SK-N-SH (cell line): Measurements from ENCODE around the gene NCKAP5L. TPM values are rescaled to one million over a fixed set of nuclear protein-coding genes. Genes with fewer than 3 reads are reported as not detected.
A peak's percentile ranks its signal among the peaks of the same experiment; 100 is the strongest.

ENCODE experiments used
- CTCF ChIA-PET: fragments of 300-600, 350-600 bp; formaldehyde crosslinking; extraction: SDS; loops from one replicate; lab custom pipeline; 2021; lab: Yijun Ruan, JAX
- POLR2A ChIA-PET: fragments of 350-600 bp; sonication (Branson Sonifier 250); formaldehyde crosslinking; extraction: SDS; loops from one replicate; lab custom pipeline; 2020; ENCODE audit warnings: antibody characterized with exemption, inconsistent platforms; lab: Yijun Ruan, JAX
- DNase-seq: peaks from one replicate; pipeline ENCODE4 v3.0.0; 2012
- H2AFZ ChIP-seq: fragments of 200-600 bp; sonication (generic); 2 replicates; pipeline ENCODE4 v1.8.1; 2016; ENCODE audit warnings: antibody characterized with exemption, mild to moderate bottlenecking, low read depth
- H3F3A ChIP-seq: fragments of 200-600 bp; sonication (generic); replicated peaks from 2 replicates; pipeline ENCODE3; 2016; ENCODE audit warnings: antibody characterized with exemption, mild to moderate bottlenecking; ENCODE audit not compliant: insufficient read depth
- H3K27ac ChIP-seq, 2 experiments: fragments of 200-500 bp in 1 of 2; fragments of 200-600 bp in 1 of 2; sonication (Bioruptor generic) in 1 of 2; sonication (generic), shearing (Covaris generic) in 1 of 2; 2 replicates each; pipeline versions ENCODE4 v1.5.1 to v1.6.1; 2014 to 2016; ENCODE audit warnings: low read depth in 2 of 2, inconsistent platforms in 1 of 2, low read length in 1 of 2, mild to moderate bottlenecking in 1 of 2, mixed read lengths in 1 of 2
- H3K27me3 ChIP-seq: fragments of 200-600 bp; sonication (generic), shearing (Covaris generic); 2 replicates; pipeline ENCODE4 v1.6.1; 2016; ENCODE audit warnings: mixed run types; ENCODE audit not compliant: insufficient read depth
- H3K36me3 ChIP-seq, 2 experiments: fragments of 200-500 bp in 1 of 2; fragments of 200-600 bp in 1 of 2; sonication (Bioruptor generic) in 1 of 2; sonication (generic) in 1 of 2; replicated peaks in 1 of 2; 2 replicates each; pipeline versions ENCODE3 to v1.5.1; 2014 to 2016; ENCODE audit warnings: low read length in 1 of 2, mild to moderate bottlenecking in 1 of 2; ENCODE audit not compliant: insufficient read depth in 2 of 2, control insufficient read depth in 1 of 2
- H3K4me1 ChIP-seq, 2 experiments: fragments of 200-500 bp in 1 of 2; fragments of 200-600 bp in 1 of 2; sonication (Bioruptor generic) in 1 of 2; sonication (generic), shearing (Covaris generic) in 1 of 2; 2 replicates each; pipeline versions ENCODE4 v1.5.1 to v1.6.1; 2014 to 2016; ENCODE audit warnings: low read depth in 1 of 2, low read length in 1 of 2, mixed run types in 1 of 2; ENCODE audit not compliant: insufficient read depth in 2 of 2, control insufficient read depth in 1 of 2
- H3K4me2 ChIP-seq: fragments of 200-600 bp; sonication (generic), shearing (Covaris generic); 2 replicates; pipeline ENCODE4 v1.6.1; 2017; ENCODE audit warnings: mixed run types
- H3K4me3 ChIP-seq, 2 experiments: fragments of 200-500 bp in 1 of 2; fragments of 200-600 bp in 1 of 2; sonication (Bioruptor generic) in 1 of 2; sonication (generic), shearing (Covaris generic) in 1 of 2; 2 replicates each; pipeline versions ENCODE4 v1.5.1 to v1.8.1; 2014 to 2016; ENCODE audit warnings: low read depth in 2 of 2, inconsistent platforms in 1 of 2, low read length in 1 of 2, mild to moderate bottlenecking in 1 of 2, mixed read lengths in 1 of 2, moderate library complexity in 1 of 2
- H3K79me2 ChIP-seq: fragments of 200-600 bp; sonication (generic); 2 replicates; pipeline ENCODE4 v1.8.1; 2017; ENCODE audit warnings: mild to moderate bottlenecking; ENCODE audit not compliant: insufficient read depth
- H3K9ac ChIP-seq: fragments of 200-600 bp; sonication (generic); 2 replicates; pipeline ENCODE4 v1.6.1; 2017; ENCODE audit warnings: mixed run types
- H3K9me2 ChIP-seq: fragments of 200-600 bp; sonication (generic); 2 replicates; pipeline ENCODE4 v1.6.1; 2017; ENCODE audit warnings: mixed run types
- H3K9me3 ChIP-seq: fragments of 200-600 bp; sonication (generic); 2 replicates; pipeline ENCODE4 v1.6.1; 2017; ENCODE audit warnings: mixed run types, mild to moderate bottlenecking, moderate library complexity
- H4K20me1 ChIP-seq: fragments of 200-600 bp; sonication (generic); 2 replicates; pipeline ENCODE4 v1.6.1; 2017; ENCODE audit warnings: mild to moderate bottlenecking, mixed run types; ENCODE audit not compliant: insufficient read depth
- CHD2 ChIP-seq: fragments of 150-350 bp; IDR thresholded peaks from 2 replicates; pipeline ENCODE4 v1.6.1; 2018; ENCODE audit warnings: low read length; ENCODE audit not compliant: partially characterized antibody
- CTCF ChIP-seq: fragments of 200-600 bp; sonication (generic); IDR thresholded peaks from 2 replicates; pipeline ENCODE4 v1.6.1; 2017; ENCODE audit warnings: antibody characterized with exemption, mild to moderate bottlenecking, moderate library complexity
- ELF1 ChIP-seq: IDR thresholded peaks from 2 replicates; pipeline ENCODE4 v1.4.0; 2012
- EP300 ChIP-seq, 2 experiments: IDR thresholded peaks; 2 replicates each; pipeline versions ENCODE4 v1.4.0 to v1.6.1; 2012; ENCODE audit warnings: borderline replicate concordance in 1 of 2, low read depth in 1 of 2, low read length in 1 of 2
- FOSL2 ChIP-seq: IDR thresholded peaks from 2 replicates; pipeline ENCODE4 v1.4.0; 2012; ENCODE audit warnings: low read depth, mild to moderate bottlenecking, moderate library complexity, borderline replicate concordance
- FOXJ3 ChIP-seq: sonication (generic); formaldehyde crosslinking; IDR thresholded peaks from 2 replicates; pipeline ENCODE4 v1.5.1; 2020; ENCODE audit warnings: mild to moderate bottlenecking, missing genetic modification reagents
- GABPA ChIP-seq: IDR thresholded peaks from 2 replicates; pipeline ENCODE4 v1.4.0; 2012; ENCODE audit warnings: low read depth, mild to moderate bottlenecking
- GATA2 ChIP-seq: sonication (generic); formaldehyde crosslinking; IDR thresholded peaks from 2 replicates; pipeline ENCODE4 v1.5.0; 2020; ENCODE audit warnings: mild to moderate bottlenecking, missing genetic modification reagents
- IRF3 ChIP-seq: fragments of 150-350 bp; IDR thresholded peaks from 2 replicates; pipeline ENCODE4 v1.6.1; 2016; ENCODE audit warnings: mild to moderate bottlenecking, low read depth, low read length
- JUND ChIP-seq: IDR thresholded peaks from 2 replicates; pipeline ENCODE4 v1.4.0; 2012
- MAX ChIP-seq: IDR thresholded peaks from 2 replicates; pipeline ENCODE4 v1.4.0; 2012; ENCODE audit warnings: low read depth
- MXI1 ChIP-seq: IDR thresholded peaks from 2 replicates; pipeline ENCODE4 v1.6.1; 2012; ENCODE audit warnings: mild to moderate bottlenecking, low read depth, low read length, improper control_type of control experiment
- NFIC ChIP-seq: IDR thresholded peaks from 2 replicates; pipeline ENCODE4 v1.4.0; 2012; ENCODE audit warnings: borderline replicate concordance
- PBX3 ChIP-seq: IDR thresholded peaks from 2 replicates; pipeline ENCODE4; 2012
- POLR2AphosphoS5 ChIP-seq: IDR thresholded peaks from 2 replicates; pipeline ENCODE4 v1.6.1; 2012; ENCODE audit warnings: low read depth, low read length
- RAD21 ChIP-seq: IDR thresholded peaks from 2 replicates; pipeline ENCODE4 v1.6.1; 2012; ENCODE audit warnings: mild to moderate bottlenecking, low read length
- RCOR1 ChIP-seq: fragments of 150-350 bp; IDR thresholded peaks from 2 replicates; pipeline ENCODE4 v1.6.1; 2017; ENCODE audit warnings: antibody characterized with exemption, low read length
- REST ChIP-seq: IDR thresholded peaks from 2 replicates; pipeline ENCODE4 v1.6.1; 2012; ENCODE audit warnings: mild to moderate bottlenecking, low read depth, low read length, moderate library complexity
- RFX5 ChIP-seq: IDR thresholded peaks from 2 replicates; pipeline ENCODE4 v1.6.1; 2012; ENCODE audit warnings: mild to moderate bottlenecking, improper control_type of control experiment, low read length
- RXRA ChIP-seq: IDR thresholded peaks from 2 replicates; pipeline ENCODE4 v1.4.0; 2012; ENCODE audit warnings: low read depth, mild to moderate bottlenecking, borderline replicate concordance
- SIN3A ChIP-seq: IDR thresholded peaks from 2 replicates; pipeline ENCODE4 v1.6.1; 2012; ENCODE audit warnings: low read depth, mild to moderate bottlenecking, low read length, moderate library complexity, borderline replicate concordance
- SMC3 ChIP-seq: IDR thresholded peaks from 2 replicates; pipeline ENCODE4 v1.6.1; 2012; ENCODE audit warnings: low read depth, low read length, improper control_type of control experiment
- TCF12 ChIP-seq: IDR thresholded peaks from 2 replicates; pipeline ENCODE4 v1.4.0; 2012
- TEAD4 ChIP-seq: IDR thresholded peaks from 2 replicates; pipeline ENCODE4 v1.4.0; 2012; ENCODE audit warnings: mild to moderate bottlenecking, borderline replicate concordance; ENCODE audit not compliant: insufficient read depth
- YY1 ChIP-seq: IDR thresholded peaks from 2 replicates; pipeline ENCODE4 v1.4.0; 2012; ENCODE audit warnings: low read depth, mild to moderate bottlenecking
- WGBS: methylation state at CpG from one replicate; pipeline ENCODE4 v1.1.6; 2017; ENCODE audit warnings: low lambda C conversion rate; 5-methylcytosine and 5-hydroxymethylcytosine counted together
- polyA plus RNA-seq, 3 experiments: library from polyadenylated mRNA; depleted of rRNA; stranded (reverse); fragments of >200 nt; gene quantifications; 2 replicates each; pipeline ENCODE4 v1.2.3, GENCODE V29; 2012

NCKAP5L gene
- polyA plus RNA-seq, 1 of the 3 experiments (the other 2 are of a cell fraction), result 8.9 TPM

- Histone ChIP-seq H3K27me3 (no peaks in the 10 kb centered on the region), H3K4me2 (peak overlapping the region; percentile 46; the same call in 1 of the 2 replicates), H4K20me1 (no peaks in the 10 kb centered on the region), H2AFZ (no peak overlapping the region), H3K4me3 (no peak overlapping the region; a peak in 1 of 4 replicates), H3K9me3 (no peaks in the 10 kb centered on the region), H3K9ac (peak overlapping the region; percentile 24; the same call in 1 of the 2 replicates), H3K27ac (peak overlapping the region; percentile 87 to 97), H3K9me2 (no peaks in the 10 kb centered on the region), H3K36me3 (no peaks in the 10 kb centered on the region), H3F3A (peaks cover 22% of the 10 kb centered on the region), H3K4me1 (peaks cover 44 to 71% of the 10 kb centered on the region in 2 experiments), H3K79me2 (no peaks in the 10 kb centered on the region)
- ChIA-PET POLR2A (interaction anchor here (0.7 to 1.6 kb wide), 14 partner anchors 13 to 352 kb away, joined by 3 to 9 read pairs (median 4); partner anchors contain the start of genes COX14, NCKAP5L and RACGAP1), CTCF (interaction anchor here (0.7 to 14.1 kb wide), 20 partner anchors 12 to 206 kb away, joined by 3 to 312 read pairs (median 6); partner anchors contain the start of genes AQP5, AQP6, ASIC1 and TMBIM6)
- 24% methylated on average over 6 of the region's 16 CpGs for WGBS
- peak; percentile 95 for DNase-seq
- TF ChIP-seq MXI1 (peak; percentile 91), FOSL2 (peak; percentile 89), POLR2AphosphoS5 (peak; percentile 97; the same call in 1 of the 2 replicates), EP300 (IDR thresholded peaks at IDR 0.05; ENCODE audit: borderline replicate concordance in 1 of 2, low read depth in 1 of 2, low read length in 1 of 2) (peak; percentile 99), GATA2 (CRISPR knock-in tag) (peak; percentile 100), TCF12 (peak; percentile 100), ELF1 (peak; percentile 78; the same call in 1 of the 2 replicates), MAX (peak; percentile 94), IRF3 (no peak), JUND (peak; percentile 99), TEAD4 (peak; percentile 98), SIN3A (peak; percentile 88; the same call in 1 of the 2 replicates), RXRA (peak; percentile 98), RCOR1 (peak; percentile 99), FOXJ3 (peak; percentile 100), REST (peak; percentile 61; the same call in 1 of the 2 replicates), SMC3 (peak; percentile 10; the same call in 1 of the 2 replicates), NFIC (peak; percentile 100), YY1 (peak; percentile 68; the same call in 1 of the 2 replicates), CHD2 (peak; percentile 94), CTCF (no peak), GABPA (peak; percentile 56), RAD21 (peak; percentile 29; the same call in 1 of the 2 replicates), RFX5 (no peak), PBX3 (peak; percentile 95)
These were observed 41.0 kb upstream of the NCKAP5L start for GRCh38 chr12:49868952-49869815.
